GM23248 (cell line): Measurements from ENCODE around the gene FBXL4. TPM values are rescaled to one million over a fixed set of nuclear protein-coding genes. Genes with fewer than 3 reads are reported as not detected.
A peak's percentile ranks its signal among the peaks of the same experiment; 100 is the strongest.

Source experiments
- DNase-seq: peaks from one replicate; pipeline ENCODE4 v3.0.0-alpha.2; 2015
- H2AFZ ChIP-seq: fragments of 200-600 bp; sonication (generic); 2 replicates; pipeline ENCODE4 v1.6.1; 2016; ENCODE audit warnings: antibody characterized with exemption
- H3F3A ChIP-seq: fragments of 200-600 bp; sonication (generic); 2 replicates; pipeline ENCODE4 v1.6.1; 2016; ENCODE audit warnings: mild to moderate bottlenecking, antibody characterized with exemption, mixed run types; ENCODE audit not compliant: insufficient read depth
- H3K27ac ChIP-seq: fragments of 200-600 bp; sonication (generic); 2 replicates; pipeline ENCODE4 v1.5.1; 2016; ENCODE audit warnings: mild to moderate bottlenecking
- H3K27me3 ChIP-seq: fragments of 200-600 bp; sonication (generic); replicated peaks from 2 replicates; pipeline ENCODE4 v1.6.1; 2016; ENCODE audit warnings: mild to moderate bottlenecking; ENCODE audit not compliant: insufficient read depth
- H3K36me3 ChIP-seq: fragments of 200-600 bp; sonication (generic); 2 replicates; pipeline ENCODE4 v1.6.1; 2016; ENCODE audit warnings: low read depth, mild to moderate bottlenecking
- H3K4me1 ChIP-seq: fragments of 200-600 bp; sonication (generic); 2 replicates; pipeline ENCODE4 v1.6.1; 2016; ENCODE audit warnings: mild to moderate bottlenecking; ENCODE audit not compliant: insufficient read depth
- H3K4me2 ChIP-seq: fragments of 200-600 bp; sonication (generic); one replicate; pipeline ENCODE4 v1.6.1; 2016; ENCODE audit warnings: mild to moderate bottlenecking; ENCODE audit not compliant: unreplicated experiment
- H3K4me3 ChIP-seq: fragments of 200-600 bp; sonication (generic); 2 replicates; pipeline ENCODE4 v1.5.1; 2016; ENCODE audit warnings: mild to moderate bottlenecking
- H3K79me2 ChIP-seq: fragments of 200-600 bp; sonication (generic); 2 replicates; pipeline ENCODE4 v1.6.1; 2016; ENCODE audit warnings: mild to moderate bottlenecking; ENCODE audit not compliant: insufficient read depth
- H3K9ac ChIP-seq: fragments of 200-600 bp; sonication (generic); 2 replicates; pipeline ENCODE4 v1.6.1; 2016; ENCODE audit warnings: mild to moderate bottlenecking
- H3K9me2 ChIP-seq: fragments of 200-600 bp; sonication (generic); 2 replicates; pipeline ENCODE4 v1.6.1; 2016; ENCODE audit warnings: mixed run types, mild to moderate bottlenecking, moderate library complexity; ENCODE audit not compliant: insufficient read depth
- H3K9me3 ChIP-seq: fragments of 200-600 bp; sonication (generic); one replicate; pipeline ENCODE4 v1.6.1; 2017; ENCODE audit warnings: low read depth
- H4K20me1 ChIP-seq: fragments of 200-600 bp; sonication (generic); 2 replicates; pipeline ENCODE4 v1.6.0; 2016; ENCODE audit not compliant: insufficient read depth
- EZH2 ChIP-seq: fragments of 200-600 bp; sonication (generic); IDR thresholded peaks from 2 replicates; pipeline ENCODE4 v1.6.1; 2018; ENCODE audit warnings: antibody characterized with exemption, mild to moderate bottlenecking; ENCODE audit not compliant: insufficient read depth, poor library complexity, severe bottlenecking
- EZH2phosphoT487 ChIP-seq: fragments of 200-600 bp; sonication (generic); IDR thresholded peaks from 2 replicates; pipeline ENCODE4 v1.6.1; 2018; ENCODE audit warnings: antibody characterized with exemption, moderate library complexity, mild to moderate bottlenecking, low read depth; ENCODE audit not compliant: insufficient read depth
- WGBS, 2 experiments: methylation state at CpG; one replicate each; pipeline ENCODE4 v1.1.6; 2015 to 2017; ENCODE audit warnings: low lambda C conversion rate in 2 of 2, low coverage in 1 of 2; ENCODE audit errors: missing lambda C conversion rate in 2 of 2; 5-methylcytosine and 5-hydroxymethylcytosine counted together
- in situ Hi-C: fragments of 300-500 bp; cut with MboI; formaldehyde crosslinking; loops from 2 replicates; pipeline ENCODE4 v1.15.0; 2020
- polyA plus RNA-seq: library from polyadenylated mRNA; unstranded; fragments of >200 nt; fragmentation: Nextera tagmentation; extraction: Ambion mirVana; gene quantifications from 2 replicates; pipeline ENCODE4 v1.2.1, GENCODE V29; 2016
- total RNA-seq: library from RNA; depleted of rRNA; stranded (reverse); fragments of >200 nt; shearing (Covaris generic); gene quantifications from 2 replicates; pipeline ENCODE4 v1.2.3, GENCODE V29; 2014

Gene FBXL4
- total and polyA plus RNA-seq, 2 experiments from 2014 or later, result 11.3 to 15.1 TPM

DNA sequence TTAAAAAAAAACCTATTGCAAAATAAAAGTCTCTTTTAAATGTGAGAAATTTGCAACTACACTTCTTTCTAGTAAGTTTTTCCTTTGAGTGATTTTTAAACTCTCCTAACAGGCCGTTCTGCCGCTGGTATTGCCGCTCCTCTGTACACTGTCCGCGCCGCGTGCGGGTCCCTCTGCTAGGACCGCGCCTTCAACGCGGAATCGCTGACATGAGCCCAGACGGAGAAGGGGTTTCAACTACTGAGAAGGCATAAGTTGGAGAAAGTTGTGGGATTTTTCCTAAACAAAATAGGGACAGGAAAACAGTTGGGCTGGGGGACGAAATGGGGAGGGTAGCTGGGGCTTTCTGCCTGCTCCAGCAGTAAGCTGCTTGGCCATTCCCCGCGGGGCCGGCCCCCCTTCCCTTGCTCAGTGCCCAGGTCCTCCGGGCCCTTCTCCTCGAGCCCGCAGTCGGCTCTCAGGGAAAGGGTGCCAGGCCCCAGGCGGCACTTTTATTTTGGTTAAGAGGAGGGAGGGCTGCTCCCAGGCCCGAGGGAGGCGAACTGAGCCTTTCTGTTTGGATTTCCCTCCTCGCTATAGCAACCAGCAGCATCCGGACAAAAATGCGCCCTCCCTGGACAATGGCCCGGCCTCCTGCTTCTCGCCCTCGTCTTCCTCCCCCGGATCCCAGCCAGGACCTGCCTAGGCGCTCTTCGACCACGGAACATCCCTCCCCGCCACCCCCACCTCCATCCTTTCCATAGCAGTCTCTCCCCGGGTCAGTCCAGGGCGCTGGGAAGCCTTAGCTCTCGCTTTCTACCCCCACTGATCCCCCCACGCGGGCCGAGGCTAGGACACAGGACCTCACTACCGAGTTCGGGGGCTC is 120.2 kb downstream of the FBXL4 start:
- H3K9ac ChIP-seq, result no peak overlapping the region
- no peaks in the 10 kb centered on the region for H3K79me2 ChIP-seq
- peak; percentile 38 for DNase-seq
- no peak overlapping the region for H2AFZ ChIP-seq
- H3K4me1 ChIP-seq, result no peaks in the 10 kb centered on the region
- no peaks in the 10 kb centered on the region for H3F3A ChIP-seq
- in situ Hi-C loops, result loop anchor here (25.0 kb wide), 1 partner anchor 1340 kb away; no protein-coding TSS in a partner anchor
- H3K9me3 ChIP-seq, result no peaks in the 10 kb centered on the region
- peaks cover 90% of the 10 kb centered on the region for H3K27me3 ChIP-seq
- H3K36me3 ChIP-seq, result no peaks in the 10 kb centered on the region
- no peaks in the 10 kb centered on the region for H4K20me1 ChIP-seq
- TF ChIP-seq EZH2phosphoT487 (no peak), EZH2 (no peak)
- H3K9me2 ChIP-seq, result no peaks in the 10 kb centered on the region
- 10 to 16% methylated on average over 33 to 44 of the region's 44 CpGs for WGBS, 2 experiments
- H3K4me2 ChIP-seq, result no peak overlapping the region
- H3K4me3 ChIP-seq, result no peak overlapping the region
- no peak overlapping the region for H3K27ac ChIP-seq

DNA sequence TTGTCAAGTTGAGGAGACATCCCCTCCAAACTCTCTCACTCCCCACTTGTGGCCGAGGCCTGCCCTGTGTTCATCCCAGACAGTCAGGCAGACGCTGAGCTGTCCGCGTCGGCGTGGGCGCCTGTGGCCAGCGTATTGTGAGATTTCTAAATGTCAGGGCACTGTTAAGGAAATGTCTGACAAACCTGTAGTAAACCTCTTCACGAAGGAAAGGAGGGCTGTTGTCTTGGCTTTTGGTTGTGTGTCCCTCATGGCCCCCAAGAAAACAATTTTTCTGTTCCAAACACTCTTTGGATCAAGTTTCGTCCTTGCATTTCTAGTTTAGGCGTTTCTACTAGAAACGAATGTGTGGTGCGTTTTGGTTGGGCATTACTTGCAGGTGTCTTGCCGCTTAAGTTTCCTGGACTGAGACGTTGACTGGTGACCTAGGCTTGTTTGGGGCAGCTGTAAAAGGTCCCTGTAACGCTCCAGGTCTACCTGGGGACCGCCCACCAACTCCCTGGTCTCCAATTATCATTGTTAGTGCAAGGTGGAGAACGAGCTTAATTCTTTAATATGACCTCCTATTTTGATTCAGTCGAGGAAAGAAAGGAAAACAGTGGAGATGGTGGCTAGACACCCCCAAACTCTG is 122.0 kb downstream of the FBXL4 start:
- Histone ChIP-seq H3K9ac (no peak overlapping the region), H4K20me1 (no peaks in the 10 kb centered on the region), H3K4me3 (no peak overlapping the region), H3K9me2 (no peaks in the 10 kb centered on the region), H3K4me2 (no peak overlapping the region), H3K36me3 (no peaks in the 10 kb centered on the region), H3K4me1 (no peaks in the 10 kb centered on the region), H2AFZ (no peak overlapping the region), H3F3A (no peaks in the 10 kb centered on the region), H3K27me3 (peaks cover 89% of the 10 kb centered on the region), H3K9me3 (no peaks in the 10 kb centered on the region), H3K27ac (no peak overlapping the region), H3K79me2 (no peaks in the 10 kb centered on the region)
- WGBS, 2 experiments, result 15 to 16% methylated on average over 19 of the region's 19 CpGs
- in situ Hi-C loops, result loop anchor here (25.0 kb wide), 1 partner anchor 1338 kb away; no protein-coding TSS in a partner anchor
- TF ChIP-seq EZH2 (no peak), EZH2phosphoT487 (0 out of 2 replicates have a peak, but pooled peaks have one; percentile 30)
- DNase-seq, result no peak

DNA sequence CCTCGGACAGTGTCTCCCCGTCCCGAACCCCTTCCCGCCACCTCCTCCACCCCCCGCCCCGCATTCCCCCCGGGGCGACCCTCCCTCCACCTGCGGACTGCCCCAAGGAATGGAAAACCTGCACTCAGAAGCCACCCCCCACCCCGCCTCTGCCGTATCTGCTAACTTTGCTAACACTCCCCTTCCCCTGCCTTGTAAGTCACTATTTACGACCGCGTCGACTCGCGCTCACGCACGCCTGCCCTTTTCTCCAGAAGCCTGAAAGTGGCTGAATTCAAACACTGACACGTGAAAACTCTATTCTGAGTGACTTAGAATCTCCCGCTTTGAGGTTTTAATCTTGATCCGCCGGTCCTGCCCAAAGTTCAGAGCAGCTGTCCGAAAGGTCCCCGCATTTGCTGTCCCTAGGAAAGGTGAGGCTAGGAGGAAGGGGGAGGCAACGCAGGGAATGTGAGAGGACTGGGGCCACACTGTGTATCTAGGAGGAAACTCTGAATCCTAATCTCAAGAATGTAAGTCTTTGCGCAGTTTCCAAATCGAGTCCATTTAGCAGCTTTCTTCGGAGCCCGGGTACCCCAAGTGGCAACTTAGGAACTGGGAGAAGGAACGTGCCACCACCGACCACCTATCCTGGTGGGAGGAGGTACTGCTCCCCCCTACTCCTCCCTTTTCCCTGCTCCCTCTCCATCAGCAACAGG is 122.7 kb downstream of the FBXL4 start:
- 4% methylated on average over 25 to 29 of the region's 32 CpGs for WGBS, 2 experiments
- no peak for DNase-seq
- H3K4me2 ChIP-seq, result no peak overlapping the region
- no peaks in the 10 kb centered on the region for H3K9me2 ChIP-seq
- TF ChIP-seq EZH2phosphoT487 (0 out of 2 replicates have a peak, but pooled peaks have one; percentile 61), EZH2 (peak; percentile 4)
- no peaks in the 10 kb centered on the region for H4K20me1 ChIP-seq
- H3K27ac ChIP-seq, result no peak overlapping the region
- in situ Hi-C loops, result loop anchor here (25.0 kb wide), 1 partner anchor 1338 kb away; no protein-coding TSS in a partner anchor
- no peaks in the 10 kb centered on the region for H3K4me1 ChIP-seq
- H3F3A ChIP-seq, result no peaks in the 10 kb centered on the region
- H3K36me3 ChIP-seq, result no peaks in the 10 kb centered on the region
- H3K79me2 ChIP-seq, result no peaks in the 10 kb centered on the region
- no peaks in the 10 kb centered on the region for H3K9me3 ChIP-seq
- no peak overlapping the region for H2AFZ ChIP-seq
- peaks cover 83% of the 10 kb centered on the region for H3K27me3 ChIP-seq
- H3K4me3 ChIP-seq, result no peak overlapping the region
- no peak overlapping the region for H3K9ac ChIP-seq

DNA sequence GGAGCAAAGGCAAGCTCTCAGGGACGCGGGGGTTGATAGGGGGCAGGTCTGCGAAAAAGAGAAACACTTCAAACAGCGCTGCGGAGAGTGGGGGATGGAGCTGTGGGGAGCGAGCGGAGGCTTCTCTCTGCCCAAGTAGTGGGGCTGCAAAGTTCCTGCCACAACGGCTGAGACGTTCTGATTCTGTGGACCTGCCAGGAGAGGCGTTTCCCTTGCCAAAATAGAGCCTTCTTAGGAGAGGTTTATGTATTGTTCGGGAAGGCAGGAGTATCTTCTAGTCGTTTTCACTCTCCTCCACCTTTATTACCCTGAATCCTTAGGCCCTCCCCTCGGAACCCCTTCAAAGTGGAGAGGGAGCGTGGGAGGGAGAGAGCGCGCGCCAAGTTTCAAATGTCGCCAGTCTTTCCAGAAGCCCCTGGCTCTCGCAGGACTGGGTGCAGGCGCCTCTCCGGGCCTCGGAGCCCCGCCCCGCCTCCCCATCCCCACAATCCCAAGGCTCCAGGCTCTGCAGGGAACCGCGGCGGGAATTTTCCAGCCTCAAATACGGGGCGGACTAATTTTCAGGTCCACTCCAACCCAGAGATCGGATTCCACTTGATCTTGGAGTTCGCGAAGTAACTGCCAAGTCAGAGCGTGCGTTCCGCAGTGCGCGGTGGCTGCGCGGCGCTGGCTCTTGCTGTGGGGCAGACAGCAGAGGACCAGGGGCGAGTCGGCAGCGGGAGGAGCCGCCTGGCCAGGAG is 123.4 kb downstream of the FBXL4 start:
- 8% methylated on average over 38 to 42 of the region's 44 CpGs for WGBS, 2 experiments
- H2AFZ ChIP-seq, result no peak overlapping the region
- no peaks in the 10 kb centered on the region for H3K4me1 ChIP-seq
- no peaks in the 10 kb centered on the region for H3K9me3 ChIP-seq
- H3K4me3 ChIP-seq, result no peak overlapping the region
- H3K79me2 ChIP-seq, result no peaks in the 10 kb centered on the region
- no peak overlapping the region for H3K4me2 ChIP-seq
- DNase-seq, result no peak
- H3K36me3 ChIP-seq, result no peaks in the 10 kb centered on the region
- in situ Hi-C loops, result no loop called here
- TF ChIP-seq EZH2phosphoT487 (no peak), EZH2 (no peak)
- H3K27me3 ChIP-seq, result peaks cover 75% of the 10 kb centered on the region
- no peaks in the 10 kb centered on the region for H3K9me2 ChIP-seq
- no peak overlapping the region for H3K9ac ChIP-seq
- H4K20me1 ChIP-seq, result no peaks in the 10 kb centered on the region
- no peak overlapping the region for H3K27ac ChIP-seq
- no peaks in the 10 kb centered on the region for H3F3A ChIP-seq
